H4 (cell line): ENCODE results near the gene UPF1. TPM values are rescaled to one million over a fixed set of nuclear protein-coding genes. Genes with fewer than 3 reads are reported as not detected.
"Not testable (repeated sequence)": the region's sequence is repeated elsewhere in the genome, so short reads cannot be mapped to it uniquely, and the experiment has no call there.

Experiments
- DNase-seq: peaks from one replicate; pipeline ENCODE4 v3.0.0-alpha.2; 2015; ENCODE audit warnings: low spot score
- total RNA-seq: library from RNA; depleted of rRNA; stranded (reverse); fragments of >200 nt; shearing (Covaris generic); gene quantifications from 2 replicates; pipeline ENCODE4 v1.2.3, GENCODE V29; 2014

The UPF1 gene
- total RNA-seq, 1 experiment from 2014 or later: 33.8 TPM

DNA sequence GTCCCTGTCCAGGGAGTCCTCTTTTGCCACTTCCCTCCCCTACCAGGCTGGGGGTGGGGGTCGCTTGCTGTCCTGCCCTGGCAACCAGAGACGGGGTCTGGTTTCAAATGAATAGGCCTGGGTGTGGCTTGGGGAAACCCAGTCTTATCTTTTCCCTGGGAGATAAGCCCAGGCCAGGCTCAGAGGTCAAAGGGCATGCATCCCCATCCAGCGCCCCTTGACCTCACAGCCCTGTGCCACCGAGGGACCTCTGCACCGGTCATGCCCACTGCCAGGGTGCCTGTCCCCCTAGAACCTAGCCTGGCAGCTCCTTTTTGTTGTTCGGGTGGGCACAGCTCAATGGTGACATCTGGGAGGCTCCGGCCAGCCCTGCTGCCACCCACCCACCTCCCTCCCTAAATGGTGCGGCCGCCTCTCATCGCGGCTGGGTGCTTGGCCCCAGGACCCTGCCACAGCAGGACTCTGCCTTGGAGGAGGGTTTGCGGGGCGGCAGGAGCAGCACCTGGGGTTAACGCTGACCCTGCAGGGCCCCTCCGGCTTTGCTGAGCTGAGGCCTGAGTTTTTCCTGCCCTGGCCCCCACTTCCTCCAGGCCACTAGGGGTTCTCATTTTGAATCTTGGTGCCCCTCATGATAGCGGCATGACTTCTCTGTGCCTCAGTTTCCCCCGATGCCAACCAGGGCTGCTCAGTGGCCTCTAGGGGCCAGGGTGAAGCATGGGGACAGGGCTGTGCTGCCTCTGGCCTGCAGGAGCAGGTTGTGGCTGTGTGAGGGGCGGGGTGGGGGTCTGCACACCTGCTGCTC lies 67.0 kb downstream of the UPF1 start:
- no peak for DNase-seq

DNA sequence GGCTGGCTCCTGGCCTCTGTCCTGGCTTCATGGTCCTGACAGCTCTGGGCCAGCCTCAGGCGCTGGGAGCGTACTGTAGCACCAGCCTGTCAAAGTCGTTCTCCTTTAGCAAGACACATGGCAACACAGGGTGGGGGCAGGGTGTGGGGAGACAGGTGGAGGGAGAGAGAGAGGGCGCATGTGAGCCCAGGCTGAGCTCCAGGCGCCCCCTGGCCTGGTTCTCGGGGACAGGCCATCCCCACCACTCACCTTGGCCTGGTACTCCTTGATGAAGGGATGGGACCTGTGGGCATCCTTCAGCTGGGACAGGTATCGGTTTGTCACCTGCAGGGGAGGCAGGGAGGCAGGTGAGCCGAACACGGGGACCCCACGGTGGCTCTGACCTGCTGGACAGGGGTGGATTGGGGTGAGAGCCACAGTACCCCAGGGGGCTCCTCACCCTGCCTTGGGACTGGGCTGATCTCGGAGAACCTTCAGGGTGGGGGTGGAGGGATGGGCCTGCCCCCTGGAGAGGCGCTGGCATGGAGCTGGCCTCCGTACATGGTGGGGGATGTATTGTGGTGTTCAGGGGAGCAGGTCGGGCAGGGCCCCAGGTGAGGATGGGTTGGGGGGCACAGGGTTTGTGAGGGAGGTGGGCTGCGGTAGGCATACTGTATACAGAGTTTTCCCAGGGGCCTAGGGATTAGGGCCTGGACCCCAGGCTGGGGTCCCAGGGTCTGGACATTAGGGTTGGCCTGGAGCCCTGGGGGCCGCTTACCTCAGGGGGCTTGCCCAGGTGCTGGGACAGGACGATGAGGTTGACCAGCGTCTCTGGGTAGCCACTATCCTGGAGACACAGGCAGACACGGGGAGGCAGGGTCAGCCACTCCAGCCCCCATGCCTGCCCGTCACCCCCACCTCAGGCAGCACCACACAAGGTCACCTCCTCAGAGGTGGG lies 68.1 kb downstream of the UPF1 start:
- DNase-seq: no peak

DNA sequence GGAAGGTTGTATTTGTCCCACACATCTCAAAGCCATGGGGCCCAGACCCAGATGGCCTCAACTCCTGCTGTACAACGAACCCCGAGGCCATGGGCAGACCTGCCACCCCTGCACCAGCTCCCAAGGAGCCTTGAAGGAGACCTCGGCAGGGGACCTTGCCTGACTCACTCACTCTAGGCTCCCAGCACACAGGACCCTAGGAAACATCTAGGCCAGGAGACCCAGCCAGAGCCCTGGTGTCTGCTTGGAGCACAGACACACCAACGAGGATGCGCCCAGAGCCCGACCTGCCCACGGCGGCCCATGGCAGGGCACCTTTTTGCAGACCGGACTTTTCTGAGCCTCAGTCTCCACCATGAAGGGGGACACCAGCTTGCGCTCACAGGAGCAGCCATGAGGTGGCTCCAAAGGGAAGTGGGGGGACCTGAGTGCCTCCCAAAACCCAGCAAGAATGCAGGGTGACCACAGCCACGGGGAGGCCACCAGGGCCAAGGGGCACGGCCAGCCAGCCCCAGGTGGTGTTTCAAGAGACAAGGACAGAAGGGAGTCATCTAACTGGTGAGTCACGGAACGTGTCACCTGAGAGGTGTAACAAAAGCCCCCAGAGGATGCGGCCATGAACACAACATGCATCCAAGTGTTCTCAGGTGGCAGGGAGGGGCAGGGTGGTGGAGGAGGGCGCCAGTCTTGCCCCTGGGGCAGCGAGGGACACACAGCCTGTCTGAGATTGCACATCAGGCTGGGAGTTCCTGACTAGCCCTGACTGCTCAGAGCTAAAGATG lies 69.1 kb downstream of the UPF1 start:
- DNase-seq: no peak

DNA sequence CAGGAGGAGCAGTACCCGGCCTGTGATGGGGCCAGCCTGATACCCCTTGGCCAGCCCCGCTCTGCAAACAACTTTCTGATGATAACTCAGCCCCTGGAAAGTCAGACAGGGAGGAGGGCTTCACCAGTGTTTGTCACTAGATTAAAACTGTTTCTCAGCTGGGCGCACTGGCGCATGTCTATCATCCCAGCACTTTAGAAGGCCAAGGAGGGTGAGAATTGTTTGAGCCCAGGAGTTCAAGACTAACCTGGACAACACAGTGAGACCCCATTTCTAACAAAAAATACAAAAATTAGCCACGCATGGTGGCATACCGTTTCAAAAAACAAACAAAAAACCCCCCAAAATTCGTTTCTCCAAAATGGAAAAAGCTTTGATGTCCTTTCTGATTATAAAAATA lies 69.7 kb downstream of the UPF1 start:
- DNase-seq: no peak

DNA sequence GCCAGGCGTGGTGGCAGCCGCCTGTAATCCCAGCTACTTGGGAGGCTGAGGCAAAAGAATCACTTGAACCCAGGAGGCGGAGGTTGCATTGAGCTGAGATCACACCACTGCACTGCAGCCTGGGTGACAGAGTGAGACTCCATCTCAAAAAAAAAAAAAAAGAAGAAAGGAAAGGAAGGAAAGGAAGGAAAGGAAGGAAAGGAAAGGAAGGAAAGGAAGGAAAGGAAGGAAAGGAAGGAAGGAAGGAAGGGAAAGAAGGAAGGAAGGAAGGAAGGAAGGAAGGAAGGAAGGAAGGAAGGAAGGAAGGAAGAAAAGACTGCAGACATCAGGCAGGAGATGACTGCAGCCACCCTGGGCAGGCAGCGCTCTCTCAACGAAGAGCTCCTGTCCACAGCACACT lies 70.8 kb downstream of the UPF1 start:
- not testable (repeated sequence) for DNase-seq

DNA sequence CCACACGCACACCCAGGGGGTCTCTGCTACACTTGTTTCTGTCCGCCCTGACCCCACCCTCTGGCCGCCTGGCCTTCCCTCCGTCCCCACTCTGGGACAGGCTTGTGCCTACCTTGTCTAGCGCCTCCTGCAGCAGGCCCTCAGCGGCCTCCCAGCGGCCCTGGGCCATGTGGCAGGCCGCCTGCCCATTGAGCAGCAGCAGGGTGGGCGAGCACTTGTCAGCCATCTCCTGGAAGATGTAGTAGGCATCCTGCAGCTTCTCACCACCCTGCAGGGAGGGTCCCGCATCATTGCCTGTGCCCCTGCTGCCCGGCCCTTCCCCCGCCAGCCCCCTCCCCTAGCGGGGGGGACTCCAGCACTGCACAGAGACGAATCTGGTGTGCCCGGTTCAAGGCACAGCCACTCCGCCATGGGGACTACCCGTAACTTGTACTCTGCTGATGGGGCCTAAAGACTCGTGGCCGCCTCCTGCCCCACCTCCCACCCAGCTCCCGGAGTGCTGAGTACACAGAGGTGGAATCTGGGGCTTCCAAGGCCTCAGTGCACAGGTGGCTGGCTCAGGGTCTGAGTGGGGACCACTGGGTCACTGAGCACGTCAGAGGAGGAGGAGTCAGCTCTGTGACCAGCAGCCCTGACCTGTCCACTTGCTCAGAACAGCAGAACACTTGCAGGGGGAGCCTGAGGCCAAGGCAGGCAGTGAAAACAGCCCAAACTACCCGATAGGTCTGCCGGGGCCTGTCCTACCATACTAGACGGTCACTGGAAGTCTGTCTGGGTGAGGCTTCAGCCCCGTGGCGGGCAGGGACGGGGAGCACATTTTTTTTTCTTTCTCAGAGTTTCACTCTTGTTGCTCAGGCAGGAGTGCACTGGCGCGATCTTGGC lies 71.6 kb downstream of the UPF1 start:
- DNase-seq: no peak

DNA sequence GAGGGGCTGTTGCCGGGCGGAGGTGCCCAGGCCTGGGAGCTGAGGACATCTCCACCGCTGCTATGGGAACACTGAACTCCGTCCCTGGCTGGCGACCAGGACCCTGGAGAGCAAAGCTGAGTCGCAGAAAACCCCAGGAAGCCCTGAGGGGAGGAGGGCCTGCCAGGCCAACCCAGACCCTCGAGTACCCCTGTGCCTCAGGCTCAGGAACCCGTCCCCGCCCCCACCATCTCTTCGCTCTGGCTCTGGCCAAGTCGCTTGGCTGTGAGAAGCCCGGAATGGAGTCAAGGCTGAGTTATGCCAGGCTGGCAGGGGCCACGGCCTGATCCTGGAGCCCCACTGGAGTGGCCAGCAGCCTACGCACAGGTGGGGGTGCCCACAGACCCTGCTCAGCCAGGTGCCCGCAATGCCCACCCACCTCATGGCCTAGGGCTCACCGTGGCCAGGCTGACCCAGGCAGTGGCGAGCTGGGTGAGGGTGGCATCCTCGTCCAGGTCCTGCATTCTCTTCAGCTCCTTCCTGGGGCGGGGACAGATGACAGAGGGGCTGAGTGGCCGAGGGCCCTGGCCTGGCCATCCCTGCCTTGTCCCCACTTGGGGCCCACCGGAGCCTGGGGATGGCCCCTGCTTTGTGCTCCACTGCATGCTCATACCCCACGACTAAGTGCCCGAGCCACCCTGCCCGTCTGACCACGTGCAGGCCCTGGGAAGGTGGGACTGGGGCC lies 72.7 kb downstream of the UPF1 start:
- DNase-seq: no peak

DNA sequence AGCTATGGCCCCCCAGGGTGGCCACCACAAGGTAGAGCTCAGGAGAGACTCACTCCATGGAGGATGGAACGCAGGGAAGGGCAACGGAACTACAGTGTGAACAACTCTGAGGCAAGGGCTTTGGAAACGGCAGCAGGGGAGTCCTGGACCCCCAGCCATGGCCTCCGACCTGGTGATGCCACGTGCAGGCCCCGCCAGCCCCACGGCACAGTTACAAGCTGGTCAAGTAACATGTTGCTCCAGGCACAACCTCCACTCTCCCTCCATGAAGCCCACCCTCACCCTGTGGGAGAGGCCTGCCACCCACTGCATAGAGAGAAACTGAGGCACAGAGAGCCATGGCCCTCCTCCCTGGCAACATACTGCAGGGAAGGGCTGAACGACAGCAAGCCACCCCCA lies 73.3 kb downstream of the UPF1 start:
- DNase-seq: no peak

DNA sequence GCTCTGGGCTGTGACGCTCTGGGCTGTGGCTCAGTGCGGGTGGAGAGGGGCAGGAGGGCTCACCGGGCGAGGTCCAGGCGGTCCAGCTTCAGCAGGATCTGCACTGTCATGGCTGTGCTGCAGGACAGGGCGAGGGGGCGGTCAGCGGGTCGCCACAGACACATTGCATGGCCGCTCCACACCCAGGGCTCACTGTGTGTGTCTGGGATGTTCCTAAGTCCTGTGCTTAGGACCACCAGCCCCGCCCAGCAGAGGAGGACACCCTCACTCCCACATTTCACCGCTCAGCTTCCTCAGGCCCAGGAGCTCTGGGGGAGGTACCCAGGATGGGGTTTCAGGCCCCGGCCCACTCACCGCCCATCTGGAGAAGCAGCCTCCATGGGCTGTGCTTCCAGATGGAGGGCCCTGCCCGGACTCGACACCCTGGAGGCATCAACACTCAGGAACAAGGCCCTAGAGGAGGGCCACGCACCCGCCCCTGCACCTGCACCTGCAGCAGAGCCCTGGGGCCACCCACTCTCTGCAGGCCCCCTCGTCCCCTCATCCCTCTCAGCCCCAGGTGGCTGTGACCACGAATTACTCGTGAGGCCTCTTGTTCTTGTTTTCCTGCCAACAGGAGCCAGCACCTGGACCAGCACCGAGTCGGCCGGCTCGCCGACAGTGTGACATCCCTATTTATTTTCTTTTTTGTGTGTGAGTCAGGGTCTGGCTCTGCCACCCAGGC lies 73.9 kb downstream of the UPF1 start:
- no peak for DNase-seq

DNA sequence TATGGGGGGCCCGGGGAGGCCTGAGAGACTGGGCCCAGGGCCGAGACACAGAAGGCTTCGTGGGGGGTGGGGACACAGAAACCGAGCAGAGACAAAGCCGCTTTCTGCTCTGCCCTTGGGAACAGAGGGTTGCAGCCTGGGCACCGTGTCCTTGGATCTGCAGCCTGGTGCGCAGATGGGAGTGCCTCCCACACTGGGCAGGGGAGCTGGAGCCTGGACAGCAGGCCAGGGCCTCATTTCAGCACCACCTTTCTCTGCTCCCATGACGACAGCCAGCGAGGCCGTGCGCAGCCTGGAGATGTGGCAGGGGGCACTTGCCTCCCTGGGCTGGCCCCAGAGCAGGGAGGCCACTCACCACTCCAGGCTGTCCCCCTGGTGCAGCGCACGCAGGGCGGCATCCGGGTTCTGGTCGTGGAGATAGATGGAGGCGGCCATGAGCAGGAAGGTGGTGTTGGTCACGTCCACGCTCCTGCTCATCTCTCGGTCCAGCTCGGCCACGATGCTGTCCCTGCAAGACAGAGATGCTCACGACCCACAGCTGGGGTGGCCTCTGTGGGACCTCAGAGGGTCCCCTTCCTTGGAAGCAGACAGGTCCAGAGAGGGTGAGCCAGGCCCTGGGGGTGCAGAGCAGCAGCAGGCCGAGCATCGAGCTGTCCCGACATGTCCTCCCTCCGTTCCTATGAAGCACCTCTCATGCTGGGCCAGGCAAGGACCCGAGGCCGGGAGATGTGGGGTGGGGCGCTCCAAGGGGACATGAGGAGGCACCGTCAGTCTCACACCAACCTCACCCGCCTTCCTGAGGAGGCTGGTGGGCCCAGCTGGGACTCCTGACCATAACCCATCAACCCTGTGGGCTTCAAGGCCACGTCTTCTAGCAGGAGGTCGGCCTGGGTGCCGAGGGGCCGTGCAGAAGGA lies 75.1 kb downstream of the UPF1 start:
- no peak for DNase-seq

DNA sequence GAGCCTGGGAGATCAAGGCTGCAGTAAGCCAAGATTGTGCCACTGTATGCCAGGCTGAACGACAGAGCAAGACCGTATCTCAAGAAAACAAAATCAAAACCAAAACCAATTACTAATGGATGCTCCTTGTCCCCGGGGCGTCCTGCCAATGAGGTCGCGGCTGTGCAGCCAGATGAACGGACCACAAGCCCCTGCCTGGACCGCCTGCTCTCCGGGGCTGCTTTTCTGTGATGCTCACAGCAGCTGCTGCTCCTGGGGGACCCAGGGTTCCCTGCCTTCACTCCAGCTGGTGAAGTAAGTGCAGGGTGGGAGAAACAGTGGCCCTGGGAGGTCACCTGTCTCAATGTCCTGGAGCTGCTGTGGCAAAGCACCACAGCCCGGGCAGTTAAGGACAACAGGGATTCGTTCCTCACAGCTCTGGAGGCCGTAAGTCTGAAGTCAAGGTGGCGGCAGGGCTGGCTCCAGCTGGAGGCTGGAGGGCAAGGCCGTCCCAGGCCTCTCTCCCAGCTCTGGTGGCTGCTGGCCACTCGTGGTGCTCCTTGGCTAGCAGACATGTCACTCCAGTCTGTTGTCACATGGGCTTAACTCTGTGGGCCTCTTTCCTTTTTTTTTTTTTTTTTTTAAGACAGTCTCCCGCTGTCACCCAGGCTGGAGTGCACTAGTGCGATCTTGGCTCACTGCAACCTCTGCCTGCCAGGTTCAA lies 77.3 kb downstream of the UPF1 start:
- DNase-seq: no peak

DNA sequence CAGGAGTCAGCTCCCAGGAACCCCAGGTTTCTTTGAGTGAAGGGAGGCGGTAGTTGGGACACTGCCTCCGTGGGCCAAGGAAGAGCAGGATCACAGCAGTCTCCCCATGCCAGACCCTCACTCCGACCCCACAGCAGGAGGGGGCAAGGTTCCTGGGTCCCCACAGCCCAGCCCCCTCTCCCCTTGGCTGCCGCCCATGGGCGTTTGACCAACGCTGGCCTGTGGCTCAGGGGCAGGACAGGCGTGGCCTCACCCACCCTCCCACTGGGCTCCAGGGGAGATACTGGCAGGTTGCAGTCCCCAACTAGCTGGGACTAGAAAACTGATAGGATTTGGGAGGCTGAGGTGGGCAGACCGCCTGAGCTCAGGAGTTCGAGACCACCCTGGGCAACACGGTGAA lies 78.3 kb downstream of the UPF1 start:
- no peak for DNase-seq

DNA sequence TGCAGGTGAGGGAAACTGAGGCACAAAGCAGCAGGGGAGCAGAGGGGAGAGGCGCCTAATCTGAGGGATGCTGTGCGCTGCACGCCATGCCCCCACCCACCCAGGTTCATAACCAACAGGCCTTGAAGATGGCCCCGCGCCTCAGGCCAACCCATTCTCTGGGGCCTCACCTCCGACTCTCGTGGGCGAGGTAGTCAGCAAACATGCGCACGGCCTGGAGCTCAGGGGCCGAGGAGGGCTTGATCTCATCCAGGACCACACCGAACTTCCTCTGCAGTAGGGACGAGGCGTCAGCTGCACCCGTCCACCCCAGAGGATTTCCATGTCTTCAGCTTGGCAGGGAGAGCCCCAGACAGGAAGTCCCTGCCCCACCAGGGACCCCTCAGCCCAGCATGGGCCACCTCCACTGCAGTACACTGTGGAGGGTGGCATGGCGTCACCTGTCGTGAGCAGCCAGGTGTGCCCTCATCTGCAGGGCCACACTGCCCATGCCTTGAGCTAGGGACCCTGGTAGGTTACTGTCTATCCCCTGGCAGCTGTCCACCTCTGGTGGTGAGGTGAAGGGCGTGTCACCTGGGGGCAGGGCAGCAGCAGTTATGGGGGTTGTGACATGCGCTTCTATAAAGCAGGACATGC lies 79.2 kb downstream of the UPF1 start:
- DNase-seq: no peak

DNA sequence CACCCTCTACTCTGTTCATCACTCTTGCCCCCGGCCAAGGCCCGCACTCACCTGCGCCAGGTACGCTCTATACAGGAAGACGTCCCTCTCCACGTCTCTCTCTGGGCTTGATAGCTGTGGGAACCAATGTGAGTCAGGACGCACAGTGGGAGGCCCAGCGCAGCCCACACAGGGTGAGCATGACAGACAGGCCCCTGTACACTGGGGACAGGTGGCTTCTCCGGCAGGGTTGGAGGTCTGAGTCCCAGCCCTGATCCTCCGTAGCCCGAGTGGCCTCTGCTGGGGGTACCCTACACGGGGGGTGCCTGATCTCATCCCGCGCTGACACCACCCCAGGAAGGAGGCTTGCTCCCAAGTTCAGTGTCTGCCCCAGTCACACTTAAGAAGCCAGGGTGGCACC lies 81.2 kb downstream of the UPF1 start:
- DNase-seq: no peak

DNA sequence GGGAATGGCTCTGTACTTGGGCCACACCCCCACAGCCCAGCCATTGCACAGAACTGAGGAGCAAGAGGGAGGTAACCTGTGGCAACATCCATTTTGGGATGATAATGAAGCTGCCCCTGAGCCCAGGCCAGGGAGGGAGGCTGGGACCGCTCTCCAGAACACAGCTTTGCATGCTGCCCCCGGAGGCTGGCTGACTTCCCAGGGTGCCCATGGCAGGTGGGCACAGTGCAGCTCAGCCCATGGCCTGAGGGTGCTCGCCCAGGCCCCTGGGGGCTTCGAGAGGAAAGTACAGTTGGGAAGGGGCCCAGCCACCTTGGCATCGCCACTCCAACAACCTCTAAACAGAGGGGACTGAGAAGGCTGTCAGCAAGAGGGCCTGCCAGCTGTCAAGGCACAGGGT lies 81.7 kb downstream of the UPF1 start:
- DNase-seq: no peak

DNA sequence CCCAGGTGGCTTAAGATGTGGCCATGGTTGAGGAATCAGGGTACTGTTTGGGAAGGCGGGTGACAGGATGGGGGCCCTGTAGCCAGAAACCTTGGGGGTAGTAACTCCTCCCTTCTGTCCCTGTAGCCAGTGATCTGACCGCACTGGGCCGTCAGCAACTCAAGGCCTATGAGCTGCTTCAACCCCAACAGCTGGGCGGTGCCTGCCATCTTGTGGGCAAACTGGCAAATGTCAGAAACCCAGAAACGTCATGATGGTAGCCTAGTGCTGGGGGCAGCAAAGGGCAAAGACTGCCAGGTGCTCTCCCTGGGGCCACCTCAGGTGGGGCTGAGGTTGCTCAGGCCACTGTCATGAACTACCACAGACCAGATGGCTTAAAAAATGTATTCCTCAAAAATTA lies 83.9 kb downstream of the UPF1 start:
- peak; percentile 64 for DNase-seq

DNA sequence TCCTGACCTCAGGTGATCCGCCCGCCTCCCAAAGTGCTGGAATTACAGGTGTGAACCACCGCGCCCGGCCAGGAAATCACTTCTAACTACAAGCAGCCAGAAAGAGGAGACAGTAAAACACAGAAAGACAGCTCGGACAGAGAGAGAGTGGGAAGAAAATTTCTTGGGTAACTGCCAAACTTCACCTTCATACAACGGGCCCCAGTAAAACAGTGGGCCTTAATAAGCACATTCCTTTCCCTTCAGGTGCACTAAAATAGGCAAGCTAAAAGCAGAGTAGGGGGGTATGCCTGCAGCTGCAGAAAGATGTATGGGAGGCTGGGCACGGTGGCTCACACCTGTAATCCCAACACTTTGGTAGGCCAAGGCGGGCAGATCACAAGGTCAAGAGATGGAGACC lies 85.8 kb downstream of the UPF1 start:
- DNase-seq: not testable (repeated sequence)
